HFFc6 (cell line): ENCODE data around the gene BRF1. TPM values are rescaled to one million over a fixed set of nuclear protein-coding genes. Genes with fewer than 3 reads are reported as not detected.

Experiments
- DNase-seq: peaks from one replicate; pipeline ENCODE4 v3.0.0-alpha.2; 2018
- H3K27ac Mint-ChIP-seq: 2 replicates; pipeline ENCODE4 v1.8.0; 2020; ENCODE audit warnings: mild to moderate bottlenecking, mixed read lengths
- H3K27me3 Mint-ChIP-seq: 2 replicates; pipeline ENCODE4 v1.8.0; 2021; ENCODE audit warnings: mild to moderate bottlenecking, moderate library complexity, mixed read lengths; ENCODE audit not compliant: insufficient read depth
- H3K36me3 Mint-ChIP-seq: 2 replicates; pipeline ENCODE4 v1.8.0; 2021; ENCODE audit warnings: low read depth, mixed read lengths
- H3K4me1 Mint-ChIP-seq: 2 replicates; pipeline ENCODE4 v1.8.0; 2020; ENCODE audit warnings: low read depth, mixed read lengths
- H3K4me3 Mint-ChIP-seq: 2 replicates; pipeline ENCODE4 v1.8.0; 2020; ENCODE audit warnings: mild to moderate bottlenecking, moderate library complexity, mixed read lengths
- H3K9me3 Mint-ChIP-seq: 2 replicates; pipeline ENCODE4 v1.8.0; 2020; ENCODE audit warnings: mild to moderate bottlenecking, mixed read lengths
- total RNA-seq, 6 experiments: library from RNA; stranded (reverse); fragmentation: NEBNext Ultra II Directional; extraction: Animal tissue kit (Norgen Biotek cat#: 25700); gene quantifications; 2 replicates in 1 of 6; 3 replicates in 5 of 6; pipeline ENCODE4 v1.2.3, GENCODE V29; 2021
- TF ChIP-seq, protein P1 (sequence below): fragments of 200-600 bp; sonication (generic); IDR thresholded peaks from 2 replicates; pipeline ENCODE4 v1.5.0; 2021; ENCODE audit warnings: antibody characterized with exemption, mild to moderate bottlenecking

BRF1 gene
- total RNA-seq, 6 experiments from 2014 or later = 20.1 to 25.8 (median 21.8) TPM

DNA sequence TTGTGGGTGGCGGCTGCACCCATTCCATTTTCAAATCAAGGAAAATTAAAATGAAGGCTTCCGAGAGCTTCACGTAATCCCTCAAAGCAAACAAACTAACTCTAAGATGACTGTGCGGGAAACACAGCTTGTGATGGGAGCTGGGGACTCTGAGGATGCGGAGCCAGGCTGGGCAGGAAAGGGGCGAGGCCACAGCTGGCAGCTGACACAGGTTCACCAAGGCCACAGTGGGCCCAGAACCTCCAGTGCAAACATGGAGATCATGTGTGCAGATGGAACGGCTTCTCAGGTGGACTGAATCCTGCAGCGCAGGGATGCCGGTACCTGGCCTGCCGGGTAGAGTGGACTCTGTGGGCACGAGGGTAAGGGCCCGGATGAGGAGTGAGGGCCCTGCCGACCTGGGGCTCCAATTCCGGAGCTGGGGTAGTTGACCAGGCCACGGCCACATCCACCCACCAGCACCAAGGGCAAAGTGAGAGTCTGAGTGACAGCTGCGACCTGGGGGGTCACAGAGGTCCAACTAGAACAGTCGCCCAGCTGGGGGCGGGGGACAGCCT lies 71.6 kb downstream of the BRF1 start:
- Mint-ChIP-seq H3K27me3 (0 out of 2 replicates have a peak, but pooled peaks cover 2% of the 10 kb centered on the region), H3K4me3 (no peak overlapping the region), H3K27ac (no peak overlapping the region), H3K4me1 (no peaks in the 10 kb centered on the region), H3K9me3 (no peaks in the 10 kb centered on the region), H3K36me3 (no peaks in the 10 kb centered on the region)
- no peak for DNase-seq
- TF ChIP-seq, protein P1, sequence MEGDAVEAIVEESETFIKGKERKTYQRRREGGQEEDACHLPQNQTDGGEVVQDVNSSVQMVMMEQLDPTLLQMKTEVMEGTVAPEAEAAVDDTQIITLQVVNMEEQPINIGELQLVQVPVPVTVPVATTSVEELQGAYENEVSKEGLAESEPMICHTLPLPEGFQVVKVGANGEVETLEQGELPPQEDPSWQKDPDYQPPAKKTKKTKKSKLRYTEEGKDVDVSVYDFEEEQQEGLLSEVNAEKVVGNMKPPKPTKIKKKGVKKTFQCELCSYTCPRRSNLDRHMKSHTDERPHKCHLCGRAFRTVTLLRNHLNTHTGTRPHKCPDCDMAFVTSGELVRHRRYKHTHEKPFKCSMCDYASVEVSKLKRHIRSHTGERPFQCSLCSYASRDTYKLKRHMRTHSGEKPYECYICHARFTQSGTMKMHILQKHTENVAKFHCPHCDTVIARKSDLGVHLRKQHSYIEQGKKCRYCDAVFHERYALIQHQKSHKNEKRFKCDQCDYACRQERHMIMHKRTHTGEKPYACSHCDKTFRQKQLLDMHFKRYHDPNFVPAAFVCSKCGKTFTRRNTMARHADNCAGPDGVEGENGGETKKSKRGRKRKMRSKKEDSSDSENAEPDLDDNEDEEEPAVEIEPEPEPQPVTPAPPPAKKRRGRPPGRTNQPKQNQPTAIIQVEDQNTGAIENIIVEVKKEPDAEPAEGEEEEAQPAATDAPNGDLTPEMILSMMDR = no peak

DNA sequence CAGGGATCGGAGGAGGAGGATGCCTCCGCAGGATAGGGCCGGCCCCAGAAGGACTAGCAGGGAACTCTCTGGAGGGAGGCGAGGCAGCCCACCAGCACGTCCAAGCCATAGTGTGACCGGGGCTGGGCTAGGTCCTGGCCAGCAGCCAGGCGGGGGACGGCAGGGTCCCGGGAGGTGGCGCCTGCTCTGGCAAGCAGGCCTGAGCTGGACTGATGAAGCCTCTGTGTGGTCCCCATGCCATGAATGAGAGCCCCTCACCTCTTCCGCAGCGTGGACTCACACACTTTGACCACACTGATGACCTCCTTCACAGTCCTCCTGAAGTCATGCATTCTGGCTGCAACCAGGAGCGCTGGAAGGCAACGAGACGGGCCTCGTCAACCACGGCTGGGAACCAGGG lies 72.2 kb downstream of the BRF1 start:
- DNase-seq = no peak
- Mint-ChIP-seq H3K36me3 (peaks cover 5% of the 10 kb centered on the region), H3K27ac (no peak overlapping the region), H3K4me3 (no peak overlapping the region), H3K9me3 (no peaks in the 10 kb centered on the region), H3K4me1 (no peaks in the 10 kb centered on the region), H3K27me3 (0 out of 2 replicates have a peak, but pooled peaks cover 2% of the 10 kb centered on the region)
- TF ChIP-seq, protein P1 = no peak

DNA sequence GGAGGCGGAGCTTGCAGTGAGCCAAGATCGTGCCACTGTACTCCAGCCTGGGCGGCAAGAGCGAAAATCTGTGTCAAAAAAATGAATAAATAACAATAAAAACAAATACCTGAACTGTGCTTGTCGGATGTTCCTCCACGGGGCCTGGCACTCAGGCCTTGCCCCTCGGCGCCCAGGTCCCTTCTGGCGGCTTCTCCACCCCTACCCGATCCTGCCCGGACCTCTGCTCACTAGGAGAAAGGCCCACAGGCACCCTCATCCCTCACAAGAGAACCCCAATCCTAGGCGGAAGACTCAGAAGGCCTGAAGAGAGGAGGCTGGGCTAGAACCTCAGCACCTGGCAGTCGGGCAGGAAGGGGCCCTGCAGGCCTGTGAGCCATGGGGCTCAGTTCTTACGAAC lies 73.5 kb downstream of the BRF1 start:
- TF ChIP-seq, protein P1 = no peak
- H3K4me3 Mint-ChIP-seq = no peak overlapping the region
- H3K27ac Mint-ChIP-seq = no peak overlapping the region
- H3K36me3 Mint-ChIP-seq = peaks cover 13% of the 10 kb centered on the region
- no peak for DNase-seq
- no peaks in the 10 kb centered on the region for H3K9me3 Mint-ChIP-seq
- H3K4me1 Mint-ChIP-seq = no peaks in the 10 kb centered on the region
- 0 out of 2 replicates have a peak, but pooled peaks cover 2% of the 10 kb centered on the region for H3K27me3 Mint-ChIP-seq

DNA sequence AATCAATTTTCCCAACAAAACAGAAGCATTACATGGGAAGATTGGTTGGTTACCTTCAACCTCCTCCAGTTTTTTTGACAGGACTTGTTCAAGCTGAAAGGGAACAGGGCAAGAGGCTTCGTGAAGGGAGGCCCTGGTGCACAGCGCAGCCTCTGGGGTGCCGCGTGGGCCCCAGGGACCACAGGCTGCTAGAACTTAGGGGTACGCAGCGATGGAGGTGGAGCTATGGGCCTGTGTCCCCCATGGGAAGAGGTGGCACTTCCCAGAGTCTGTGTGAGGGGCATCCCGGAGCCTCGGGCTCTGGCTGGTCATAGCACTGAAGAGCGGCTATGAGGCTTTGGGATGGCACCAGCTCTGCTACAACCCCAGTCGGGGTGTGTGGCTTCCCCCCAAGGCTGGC lies 74.6 kb downstream of the BRF1 start:
- H3K36me3 Mint-ChIP-seq = peaks cover 13% of the 10 kb centered on the region
- H3K9me3 Mint-ChIP-seq = no peaks in the 10 kb centered on the region
- TF ChIP-seq, protein P1 = no peak
- no peaks in the 10 kb centered on the region for H3K4me1 Mint-ChIP-seq
- 0 out of 2 replicates have a peak, but pooled peaks cover 2% of the 10 kb centered on the region for H3K27me3 Mint-ChIP-seq
- H3K4me3 Mint-ChIP-seq = no peak overlapping the region
- no peak overlapping the region for H3K27ac Mint-ChIP-seq
- DNase-seq = no peak

DNA sequence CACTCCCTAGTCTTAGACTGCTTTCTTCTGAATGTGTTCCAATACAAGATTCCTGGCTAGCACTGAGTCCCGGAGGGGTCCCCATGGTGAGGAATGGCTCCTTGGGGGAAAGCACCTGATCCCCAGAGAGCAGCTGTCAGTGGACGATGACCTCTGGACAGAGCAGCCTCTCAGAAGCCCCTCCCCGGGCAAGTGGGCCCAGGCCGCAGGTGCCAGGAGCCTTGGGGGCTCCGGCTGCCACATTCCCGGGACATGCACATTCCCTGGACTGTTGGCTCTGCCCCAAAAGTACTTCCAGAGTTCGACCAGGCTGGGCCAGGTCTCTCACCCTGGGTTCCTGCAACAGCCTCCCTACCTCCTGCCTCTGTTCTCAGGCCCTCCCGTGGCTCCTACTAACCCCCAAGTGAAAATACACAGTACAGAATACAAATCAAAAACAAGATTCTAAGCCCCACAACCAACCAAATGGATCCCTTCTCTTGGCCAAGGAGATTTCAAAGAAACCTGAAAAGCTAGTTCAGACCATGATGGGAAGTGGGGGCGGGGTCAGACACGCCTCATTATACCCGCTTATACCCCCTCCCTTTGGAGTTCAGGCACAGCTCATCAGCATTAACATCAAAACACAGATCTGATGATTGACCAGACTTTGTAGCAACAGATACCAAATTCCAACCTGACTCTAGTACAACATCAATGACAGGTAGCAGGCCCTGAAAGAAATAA lies 75.8 kb downstream of the BRF1 start:
- Mint-ChIP-seq H3K36me3 (peaks cover 13% of the 10 kb centered on the region), H3K4me3 (no peak overlapping the region), H3K4me1 (no peaks in the 10 kb centered on the region), H3K27me3 (0 out of 2 replicates have a peak, but pooled peaks cover 2% of the 10 kb centered on the region), H3K27ac (no peak overlapping the region), H3K9me3 (no peaks in the 10 kb centered on the region)
- TF ChIP-seq, protein P1 = no peak
- DNase-seq = no peak
